Natural killer cell treated with Interleukin-12 subunit alpha and Interleukin-12 subunit beta and Interleukin-15 and Interleukin-18, amount 100 ng/mL, for 72 hours (primary cell): Measurements from ENCODE around the gene CD244. TPM values are rescaled to one million over a fixed set of nuclear protein-coding genes. Genes with fewer than 3 reads are reported as not detected.
A peak's percentile ranks its signal among the peaks of the same experiment; 100 is the strongest.

Experiments used
- ATAC-seq, 2 donors: fragments of 150-1000 bp; cut with Tn5 transposase in 1 of 2; sonication (Bioruptor Pico), chemical (Tn5 transposase) in 1 of 2; 2 replicates each; pipeline ENCODE4 v1.10.0; 2021
- DNase-seq: peaks from one replicate; pipeline ENCODE4 v3.0.0; 2022; ENCODE audit warnings: low spot score
- H3K27ac Mint-ChIP-seq, 2 donors: 1 replicate in 1 of 2; 2 replicates in 1 of 2; pipeline ENCODE4 v1.8.0; 2022; ENCODE audit warnings: mixed read lengths in 2 of 2, mild to moderate bottlenecking in 1 of 2, moderate library complexity in 1 of 2
- H3K27me3 Mint-ChIP-seq, 2 donors: 1 replicate in 1 of 2; 2 replicates in 1 of 2; pipeline ENCODE4 v1.8.0; 2022; ENCODE audit warnings: mixed read lengths in 2 of 2
- H3K36me3 Mint-ChIP-seq: one replicate; pipeline ENCODE4 v1.8.0; 2022; ENCODE audit warnings: mixed read lengths
- H3K4me1 Mint-ChIP-seq, 2 donors: 1 replicate in 1 of 2; 2 replicates in 1 of 2; pipeline ENCODE4 v1.8.0; 2022; ENCODE audit warnings: low read depth in 2 of 2, mixed read lengths in 2 of 2, mild to moderate bottlenecking in 1 of 2
- H3K4me3 Mint-ChIP-seq: one replicate; pipeline ENCODE4 v1.8.0; 2022; ENCODE audit warnings: mixed read lengths
- H3K9me3 Mint-ChIP-seq: 2 replicates; pipeline ENCODE4 v1.8.0; 2022; ENCODE audit warnings: mixed read lengths
- total RNA-seq, 2 donors: library from RNA; stranded (reverse); gene quantifications; one replicate each; pipeline ENCODE4 v1.2.3, GENCODE V29; 2022

Gene CD244
- total RNA-seq, 2 donors from 2014 or later, result 36.6 to 64.4 TPM

DNA sequence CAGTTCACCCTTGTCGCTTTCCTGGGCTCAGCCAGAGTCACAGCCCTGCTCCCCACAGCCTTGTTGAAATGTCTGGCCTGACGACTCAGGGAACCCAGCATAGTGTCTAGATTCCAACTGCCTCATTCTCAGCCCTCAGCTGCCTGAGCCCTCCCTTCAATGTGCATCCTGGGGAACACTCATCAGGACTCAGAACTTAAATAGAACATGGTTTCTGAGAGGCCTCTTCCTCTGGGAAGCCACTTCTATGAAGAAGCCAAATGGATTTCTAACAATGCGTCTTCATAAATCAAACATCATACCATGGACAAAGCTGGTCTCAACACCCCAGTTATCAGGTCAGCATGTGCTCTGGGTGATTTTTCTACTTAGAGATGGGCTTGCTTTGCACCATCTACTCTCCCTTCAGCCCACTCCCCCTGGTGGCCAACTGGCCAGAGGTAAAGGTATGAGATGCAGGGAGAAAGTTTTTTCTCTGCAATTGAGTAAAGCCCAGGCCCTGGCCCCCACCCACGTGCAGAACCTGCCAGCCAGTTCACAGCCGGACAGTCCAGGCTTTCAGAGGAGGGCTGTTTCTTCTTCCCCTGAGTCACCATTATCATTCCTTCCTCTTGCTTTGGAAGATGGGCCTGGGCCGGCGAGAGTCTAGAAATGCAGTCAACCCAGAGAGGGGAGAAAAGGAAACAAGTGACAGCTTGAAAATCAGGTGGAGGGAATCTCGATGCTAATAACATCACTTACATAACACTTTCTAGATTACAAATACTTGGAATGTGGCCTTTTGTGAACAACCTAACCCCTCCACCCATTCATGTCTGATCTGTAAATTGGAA lies 32.1 kb downstream of the CD244 start:
- peaks cover 24% of the 10 kb centered on the region for H3K36me3 Mint-ChIP-seq
- no peak overlapping the region for H3K4me3 Mint-ChIP-seq
- H3K27me3 Mint-ChIP-seq, result no peaks in the 10 kb centered on the region
- peak overlapping the region; percentile 85 to 99 for H3K27ac Mint-ChIP-seq
- DNase-seq (peak; percentile 71), ATAC-seq (peak; percentile 70 to 78)
- no peaks in the 10 kb centered on the region for H3K9me3 Mint-ChIP-seq
- H3K4me1 Mint-ChIP-seq, result peaks cover 42 to 59% of the 10 kb centered on the region in 2 donors

DNA sequence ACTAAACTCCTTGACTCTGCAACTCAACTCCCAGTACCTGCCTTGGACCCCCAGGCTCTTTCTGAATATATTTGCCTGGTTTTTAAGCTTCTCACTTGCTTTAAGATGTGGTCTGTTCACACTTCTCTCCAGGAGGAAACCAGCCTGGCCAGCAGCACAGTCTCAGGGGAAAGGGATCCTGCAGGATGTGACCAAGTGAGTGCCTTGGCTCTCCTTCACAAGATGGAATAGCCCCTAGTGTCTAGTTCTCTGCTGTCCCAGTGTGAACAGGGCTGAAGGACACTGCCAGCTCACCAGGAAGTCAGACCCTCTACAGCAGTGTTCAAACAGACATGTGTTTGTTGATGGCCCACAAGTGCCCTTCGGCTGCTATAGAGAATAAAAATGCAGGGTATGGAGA lies 32.9 kb downstream of the CD244 start:
- ATAC-seq, result no peak
- no peak overlapping the region for H3K4me3 Mint-ChIP-seq
- peaks cover 19% of the 10 kb centered on the region for H3K36me3 Mint-ChIP-seq
- H3K4me1 Mint-ChIP-seq, result peaks cover 34 to 53% of the 10 kb centered on the region in 2 donors
- H3K27ac Mint-ChIP-seq, result peak overlapping the region; percentile 85 to 99
- H3K9me3 Mint-ChIP-seq, result no peaks in the 10 kb centered on the region
- H3K27me3 Mint-ChIP-seq, result no peaks in the 10 kb centered on the region
- DNase-seq, result no peak

DNA sequence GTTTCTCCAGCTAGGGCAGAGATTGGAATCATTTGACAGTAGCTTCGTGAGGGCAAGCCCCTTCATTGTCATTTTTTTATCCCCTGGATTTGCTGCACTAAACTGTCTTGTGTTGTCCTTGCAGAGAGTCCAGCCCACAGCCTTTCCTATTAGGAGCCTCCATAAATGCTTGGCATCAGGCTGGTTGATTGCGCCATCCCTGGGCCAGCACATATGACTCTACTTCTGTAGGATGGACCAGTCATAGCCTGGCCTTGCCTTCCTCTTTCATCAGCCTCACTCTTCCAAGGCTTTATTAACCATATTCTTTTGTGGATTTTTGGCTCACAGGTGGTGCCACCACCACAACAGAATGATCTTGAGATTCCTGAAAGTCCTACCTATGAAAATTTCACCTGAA lies 35.3 kb downstream of the CD244 start:
- peak overlapping the region; percentile 85 to 99 for H3K27ac Mint-ChIP-seq
- peaks cover 19 to 34% of the 10 kb centered on the region in 2 donors for H3K4me1 Mint-ChIP-seq
- DNase-seq, result no peak

GRCh38 chr1:160826546-160826945 lies 36.1 kb downstream of the CD244 start:
- Mint-ChIP-seq H3K36me3 (peaks cover 12% of the 10 kb centered on the region), H3K4me3 (no peak overlapping the region), H3K27me3 (no peaks in the 10 kb centered on the region), H3K9me3 (no peaks in the 10 kb centered on the region), H3K4me1 (peaks cover 23 to 35% of the 10 kb centered on the region in 2 donors), H3K27ac (peak overlapping the region; percentile 85 to 99)
- DNase-seq, result no peak
- ATAC-seq, result no peak

More for the DNA sequence above, 35.3 kb downstream of the CD244 start:
- Mint-ChIP-seq H3K36me3 (peaks cover 12% of the 10 kb centered on the region), H3K4me3 (no peak overlapping the region), H3K9me3 (no peaks in the 10 kb centered on the region), H3K27me3 (no peaks in the 10 kb centered on the region)
- ATAC-seq, result no peak

GRCh38 chr1:160823296-160823695 lies 39.4 kb downstream of the CD244 start:
- DNase-seq, result no peak
- H3K27me3 Mint-ChIP-seq, result no peaks in the 10 kb centered on the region
- peaks cover 8 to 24% of the 10 kb centered on the region in 2 donors for H3K4me1 Mint-ChIP-seq
- H3K9me3 Mint-ChIP-seq, result no peaks in the 10 kb centered on the region
- H3K36me3 Mint-ChIP-seq, result no peaks in the 10 kb centered on the region
- peak overlapping the region in 1 of 2 donors; percentile 5 for H3K27ac Mint-ChIP-seq
- peak in 1 of 2 donors; percentile 39 for ATAC-seq
- no peak overlapping the region for H3K4me3 Mint-ChIP-seq

DNA sequence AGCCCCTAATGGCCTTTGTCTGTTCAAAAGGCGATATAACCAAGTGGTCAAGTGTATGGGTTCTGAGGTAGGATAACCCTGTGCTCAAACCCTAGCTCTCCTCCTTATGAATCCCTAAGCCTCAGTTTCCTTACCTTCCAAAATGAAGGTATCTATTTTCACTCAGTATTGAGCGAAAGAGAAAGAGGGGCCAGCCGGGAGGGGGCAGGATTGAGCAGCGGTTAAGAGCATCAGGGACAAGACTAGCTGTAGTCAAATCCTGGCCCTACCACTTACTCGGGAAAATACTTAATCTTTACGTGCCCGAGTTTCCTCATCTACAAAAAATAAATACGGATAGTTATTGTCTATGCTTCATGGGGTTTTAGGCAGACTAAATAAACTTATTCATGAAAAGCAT lies 41.1 kb downstream of the CD244 start:
- H3K9me3 Mint-ChIP-seq, result no peaks in the 10 kb centered on the region
- peak overlapping the region in 1 of 2 donors; percentile 56 for H3K27ac Mint-ChIP-seq
- DNase-seq, result no peak
- no peaks in the 10 kb centered on the region for H3K27me3 Mint-ChIP-seq
- ATAC-seq, result no peak
- H3K4me1 Mint-ChIP-seq, result peaks cover 8 to 16% of the 10 kb centered on the region in 2 donors
- no peaks in the 10 kb centered on the region for H3K36me3 Mint-ChIP-seq
- no peak overlapping the region for H3K4me3 Mint-ChIP-seq

DNA sequence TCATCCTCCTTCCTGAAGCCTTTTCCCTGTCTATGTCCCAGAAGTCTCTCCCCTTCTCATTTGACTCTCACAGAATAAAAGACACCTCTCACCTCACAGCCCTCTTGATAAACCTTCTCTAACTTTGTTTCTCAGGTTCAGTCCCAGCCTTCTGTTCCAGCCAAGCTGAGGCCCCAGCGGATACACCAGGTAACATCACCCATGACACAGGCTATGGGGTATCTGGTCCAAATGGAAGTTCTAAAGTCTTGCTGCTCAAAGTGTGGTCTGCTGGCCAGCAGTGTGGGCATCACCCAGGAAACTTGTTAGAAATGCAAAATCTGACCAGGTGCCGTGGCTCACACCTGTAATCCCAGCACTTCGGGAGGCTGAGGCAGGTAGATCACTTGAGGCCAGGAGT lies 43.5 kb downstream of the CD244 start:
- Mint-ChIP-seq H3K27ac (peak overlapping the region; percentile 16 to 75), H3K27me3 (no peaks in the 10 kb centered on the region), H3K4me3 (no peak overlapping the region), H3K4me1 (peaks cover 9 to 14% of the 10 kb centered on the region in 2 donors), H3K9me3 (no peaks in the 10 kb centered on the region), H3K36me3 (no peaks in the 10 kb centered on the region)
- ATAC-seq, result no peak
- no peak for DNase-seq

GRCh38 chr1:160818207-160818937 lies 44.3 kb downstream of the CD244 start:
- H3K4me1 Mint-ChIP-seq, result peaks cover 17 to 21% of the 10 kb centered on the region in 2 donors
- H3K36me3 Mint-ChIP-seq, result no peaks in the 10 kb centered on the region
- H3K27ac Mint-ChIP-seq, result peak overlapping the region in 1 of 2 donors; percentile 54
- H3K9me3 Mint-ChIP-seq, result no peaks in the 10 kb centered on the region
- H3K27me3 Mint-ChIP-seq, result no peaks in the 10 kb centered on the region
- ATAC-seq (no peak), DNase-seq (no peak)
- no peak overlapping the region for H3K4me3 Mint-ChIP-seq

- Mint-ChIP-seq H3K4me1 (peaks cover 27 to 31% of the 10 kb centered on the region in 2 donors), H3K27ac (no peak overlapping the region), H3K27me3 (no peaks in the 10 kb centered on the region), H3K36me3 (no peaks in the 10 kb centered on the region), H3K4me3 (no peak overlapping the region), H3K9me3 (no peaks in the 10 kb centered on the region)
- DNase-seq (no peak), ATAC-seq (no peak)
These were observed 47.8 kb downstream of the CD244 start for GRCh38 chr1:160814856-160815255.

- Mint-ChIP-seq H3K4me3 (no peak overlapping the region), H3K9me3 (no peaks in the 10 kb centered on the region), H3K36me3 (no peaks in the 10 kb centered on the region), H3K4me1 (peaks cover 23 to 31% of the 10 kb centered on the region in 2 donors), H3K27me3 (no peaks in the 10 kb centered on the region), H3K27ac (peak overlapping the region in 1 of 2 donors; percentile 52)
- no peak for DNase-seq
- ATAC-seq, result no peak
These were observed 48.4 kb downstream of the CD244 start for GRCh38 chr1:160814316-160814715.

GRCh38 chr1:160813215-160813614 lies 49.5 kb downstream of the CD244 start:
- no peak for DNase-seq
- H3K27ac Mint-ChIP-seq, result peak overlapping the region in 1 of 2 donors; percentile 52
- peaks cover 26 to 31% of the 10 kb centered on the region in 2 donors for H3K4me1 Mint-ChIP-seq
- no peaks in the 10 kb centered on the region for H3K36me3 Mint-ChIP-seq
- H3K9me3 Mint-ChIP-seq, result no peaks in the 10 kb centered on the region
- peak in 1 of 2 donors; percentile 73 for ATAC-seq
- no peak overlapping the region for H3K4me3 Mint-ChIP-seq
- H3K27me3 Mint-ChIP-seq, result no peaks in the 10 kb centered on the region

- Mint-ChIP-seq H3K9me3 (peaks cover 5% of the 10 kb centered on the region), H3K27me3 (no peaks in the 10 kb centered on the region), H3K4me1 (peaks cover 35 to 45% of the 10 kb centered on the region in 2 donors), H3K36me3 (peaks cover 11% of the 10 kb centered on the region), H3K4me3 (no peak overlapping the region), H3K27ac (no peak overlapping the region)
- ATAC-seq, result peak in 1 of 2 donors; percentile 37
- no peak for DNase-seq
These were observed 51.5 kb downstream of the CD244 start for GRCh38 chr1:160811147-160811546.

GRCh38 chr1:160810486-160810885 lies 52.2 kb downstream of the CD244 start:
- ATAC-seq, result no peak
- H3K4me3 Mint-ChIP-seq, result no peak overlapping the region
- H3K4me1 Mint-ChIP-seq, result peaks cover 41 to 51% of the 10 kb centered on the region in 2 donors
- DNase-seq, result no peak
- H3K9me3 Mint-ChIP-seq, result peaks cover 8% of the 10 kb centered on the region
- H3K27ac Mint-ChIP-seq, result no peak overlapping the region
- no peaks in the 10 kb centered on the region for H3K27me3 Mint-ChIP-seq
- H3K36me3 Mint-ChIP-seq, result peaks cover 17% of the 10 kb centered on the region

GRCh38 chr1:160808289-160808688 lies 54.4 kb downstream of the CD244 start:
- DNase-seq (no peak), ATAC-seq (no peak)
- Mint-ChIP-seq H3K36me3 (peaks cover 25% of the 10 kb centered on the region), H3K4me1 (peaks cover 39 to 51% of the 10 kb centered on the region in 2 donors), H3K27me3 (no peaks in the 10 kb centered on the region), H3K9me3 (peaks cover 9% of the 10 kb centered on the region), H3K27ac (no peak overlapping the region), H3K4me3 (no peak overlapping the region)
